Measurements from ENCODE around the gene ATP1A3.

ATP1A3 gene

GRCh38 chr19:42010245-42011126, 16.5 kb upstream of the ATP1A3 start:
- DNase-seq: no peak

GRCh38 chr19:42006569-42006968, 12.5 kb upstream of the ATP1A3 start:
- DNase-seq: no peak

DNA sequence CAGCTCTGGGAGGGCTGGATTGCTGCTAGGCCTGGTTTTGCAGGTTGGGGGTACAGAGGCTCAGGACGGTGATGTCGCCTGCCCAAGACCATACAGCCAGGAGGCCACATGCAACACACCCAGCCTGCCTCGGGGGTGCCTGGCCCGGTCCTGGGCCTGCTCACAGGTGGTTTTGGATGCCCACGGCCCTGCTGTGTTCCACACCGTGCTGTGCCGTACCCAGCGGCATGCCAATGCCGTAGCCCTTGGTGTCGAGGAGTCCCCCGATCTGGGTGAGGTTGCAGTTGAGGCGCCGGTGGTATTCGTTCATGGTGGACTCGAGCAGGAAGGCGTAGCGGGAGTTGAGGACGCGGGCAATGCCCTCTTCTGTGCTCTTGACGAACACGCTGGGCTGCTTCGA, 11.5 kb upstream of the ATP1A3 start:
- no peak for DNase-seq

DNA sequence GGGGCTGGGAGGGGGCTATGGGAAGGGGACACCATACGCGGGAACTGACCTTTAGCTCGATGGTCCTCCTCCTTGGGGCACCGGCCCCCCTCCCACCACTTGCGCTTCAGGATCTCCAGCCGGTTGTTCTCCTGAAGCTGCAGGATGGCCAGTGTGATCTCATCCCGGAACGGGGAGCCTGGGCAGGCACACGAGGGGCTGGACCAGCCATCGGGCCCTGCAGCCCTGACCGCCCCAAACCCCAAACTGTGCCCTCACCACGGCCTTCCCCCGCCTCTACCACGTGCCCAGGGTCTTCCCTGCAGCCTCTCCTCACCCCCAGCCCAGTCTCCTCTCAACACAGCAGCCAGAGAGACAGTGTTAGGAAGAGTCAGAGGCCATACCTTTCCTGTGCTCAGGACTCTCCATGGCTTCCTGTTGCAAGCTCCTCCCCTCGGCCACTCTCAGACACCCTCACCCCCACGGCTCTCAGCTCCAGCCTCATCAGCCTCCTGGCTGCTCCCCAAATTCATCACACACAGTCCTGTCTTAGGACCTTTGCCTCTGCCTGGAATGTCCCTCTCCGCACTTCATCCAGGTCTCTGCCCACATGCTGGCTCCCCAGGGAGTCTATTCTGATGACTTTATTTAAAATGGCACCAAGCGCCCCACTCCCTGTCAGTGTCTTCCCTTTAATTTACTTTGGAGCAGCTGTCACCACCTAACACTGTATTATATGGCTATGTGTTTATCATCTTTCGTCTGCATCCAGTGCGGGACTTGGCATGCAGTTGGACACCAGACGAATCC, 9.7 kb upstream of the ATP1A3 start:
- no peak for DNase-seq

- DNase-seq: no peak
Measured at GRCh38 chr19:41999878-42000208, 5.8 kb upstream of the ATP1A3 start.

- DNase-seq: peak; percentile 66
Measured at GRCh38 chr19:41999071-41999877, 5.2 kb upstream of the ATP1A3 start.

GRCh38 chr19:41998246-41999020, 4.4 kb upstream of the ATP1A3 start:
- peak; percentile 91 for DNase-seq

GRCh38 chr19:41997851-41998229, 3.8 kb upstream of the ATP1A3 start:
- DNase-seq: peak; percentile 99

DNA sequence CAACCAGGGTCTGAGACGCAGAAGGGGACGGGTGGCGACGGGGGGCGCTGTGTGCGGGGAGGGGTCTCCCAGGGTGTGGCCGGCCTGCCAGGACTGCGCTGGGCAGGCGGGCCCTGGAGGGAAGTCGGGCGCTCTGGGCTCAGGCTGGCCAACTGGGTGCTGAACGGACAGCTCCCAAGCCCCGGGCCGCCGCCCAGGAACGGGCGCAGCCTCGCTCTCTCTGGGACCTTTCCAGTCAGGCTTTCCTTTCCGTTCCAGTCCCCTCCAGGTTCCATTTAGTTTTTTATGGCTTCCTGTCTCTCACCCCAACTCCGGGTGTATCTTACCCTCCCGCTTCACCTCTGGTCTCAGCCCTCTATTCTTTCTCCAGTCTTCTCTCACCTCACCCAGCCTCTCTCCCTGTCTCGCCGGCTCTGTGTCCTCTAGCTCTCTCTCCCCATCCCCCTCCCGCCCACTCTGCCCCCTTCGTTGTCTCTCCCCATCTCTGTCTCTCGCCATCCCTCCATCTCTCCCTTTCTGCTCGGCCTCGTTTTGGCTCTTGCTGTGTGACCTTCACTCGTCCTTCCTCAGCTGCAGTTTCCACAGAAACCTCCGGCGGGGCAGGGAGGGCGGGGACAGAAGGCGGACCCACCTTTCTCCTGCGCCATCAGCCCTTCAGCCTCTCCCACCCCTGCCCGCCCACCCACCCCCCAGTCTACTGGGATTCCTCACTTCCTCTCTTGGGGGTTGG, 3.3 kb upstream of the ATP1A3 start:
- DNase-seq: no peak

DNA sequence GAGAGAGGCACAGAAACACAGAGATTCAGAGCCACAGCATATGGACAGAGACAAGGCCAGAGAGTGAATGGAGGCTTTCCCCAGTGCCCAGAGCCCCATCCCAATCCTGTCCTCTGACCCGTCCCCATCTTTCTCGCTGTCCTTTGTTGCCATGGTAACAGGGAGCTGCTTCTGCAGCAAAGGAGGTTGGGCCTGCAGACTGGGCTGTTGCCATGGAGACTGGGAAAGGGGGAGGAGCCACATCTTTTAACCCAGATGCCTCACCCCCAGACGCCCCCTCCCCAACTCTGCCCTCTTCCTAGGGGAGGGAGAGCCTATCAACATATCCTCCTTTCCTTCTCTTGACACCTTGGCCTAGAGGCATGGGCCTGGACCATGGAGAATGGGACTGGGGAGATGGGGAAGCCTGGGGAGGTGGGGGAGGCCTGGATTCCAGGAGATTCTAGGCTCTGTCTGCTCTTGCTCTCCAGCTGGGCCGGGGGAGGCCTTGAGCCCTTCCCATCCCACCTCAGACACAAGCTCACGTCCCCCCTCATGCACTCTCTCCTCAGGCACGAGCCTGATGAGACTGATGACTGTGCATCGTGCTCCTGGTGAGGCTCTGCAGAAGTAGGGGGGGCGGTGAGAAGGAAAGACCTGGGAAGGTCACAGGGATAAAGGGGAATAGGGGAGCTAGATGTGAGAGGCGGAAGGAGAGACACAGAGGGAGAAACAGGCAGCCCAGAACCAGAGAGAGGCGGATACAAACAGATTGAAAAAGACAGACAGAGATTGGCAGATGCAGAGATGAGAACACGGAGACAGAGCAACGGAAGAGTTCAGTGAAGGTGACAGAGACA, 2.1 kb upstream of the ATP1A3 start:
- peak; percentile 69 for DNase-seq

DNA sequence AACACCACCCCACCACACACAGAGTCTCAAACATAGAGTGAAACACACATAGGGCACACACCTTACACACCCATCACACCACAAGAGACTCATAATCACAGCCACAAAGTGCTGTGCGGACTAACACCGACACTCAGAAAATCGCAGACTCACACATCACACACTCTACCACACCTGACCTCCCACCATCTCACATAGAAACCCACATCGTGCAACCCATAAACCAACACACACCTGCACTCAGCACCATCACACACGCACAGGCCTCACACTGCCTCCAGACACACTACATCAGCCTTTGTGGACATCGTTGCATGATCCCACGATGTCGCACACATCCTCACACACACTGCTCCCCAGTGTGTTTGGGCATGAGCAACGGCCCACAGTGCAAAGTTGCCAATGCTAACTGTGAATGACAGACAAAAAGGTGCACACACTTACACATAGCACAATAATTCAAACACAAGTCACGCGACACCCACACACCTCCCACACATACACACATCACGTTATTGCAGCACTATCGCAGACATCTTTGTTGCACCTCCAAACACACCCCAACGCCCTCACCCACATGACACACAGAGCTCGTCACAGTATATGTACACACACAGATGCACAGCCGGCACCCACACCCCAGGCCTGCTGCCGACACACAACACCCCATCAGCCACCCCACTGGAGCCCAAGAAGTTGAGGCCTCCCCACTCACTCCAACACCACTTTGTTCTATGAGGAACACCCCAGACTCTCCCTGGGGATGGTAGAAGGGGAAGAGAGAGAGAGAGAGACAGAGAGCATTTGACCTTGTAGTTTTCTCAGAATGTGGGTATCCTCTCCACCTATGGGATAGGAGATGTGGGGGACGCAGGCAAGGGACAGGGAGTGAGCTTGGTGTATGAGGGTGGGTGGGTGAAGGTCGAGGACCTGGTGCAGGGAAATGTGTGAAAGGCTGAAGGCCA, 1.2 kb upstream of the ATP1A3 start:
- DNase-seq: no peak

DNA sequence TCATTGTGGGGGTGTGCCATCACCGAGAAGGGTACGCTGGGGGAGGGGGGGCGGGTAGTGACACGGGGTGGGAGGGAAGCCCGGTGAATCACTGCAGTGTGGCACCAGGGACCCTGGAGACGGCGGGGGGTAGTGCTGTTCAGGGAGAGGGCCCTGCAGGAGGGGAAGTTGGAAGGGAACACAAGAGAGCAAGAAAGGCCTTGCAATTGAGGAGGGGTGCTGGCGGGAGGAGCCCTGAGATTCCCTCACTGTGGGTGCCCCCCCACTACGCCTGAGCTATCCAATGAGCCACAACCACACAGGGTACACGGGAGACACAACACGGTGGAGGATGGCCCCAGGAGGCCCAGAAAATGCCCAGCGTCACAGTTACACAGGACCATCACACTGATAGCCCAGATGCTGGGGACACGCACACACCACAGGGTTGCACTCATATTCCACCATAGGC, 516 bp upstream of the ATP1A3 start:
- DNase-seq: peak; percentile 76

GRCh38 chr19:41991925-41992569, 2.0 kb downstream of the ATP1A3 start:
- peak; percentile 65 for DNase-seq

DNA sequence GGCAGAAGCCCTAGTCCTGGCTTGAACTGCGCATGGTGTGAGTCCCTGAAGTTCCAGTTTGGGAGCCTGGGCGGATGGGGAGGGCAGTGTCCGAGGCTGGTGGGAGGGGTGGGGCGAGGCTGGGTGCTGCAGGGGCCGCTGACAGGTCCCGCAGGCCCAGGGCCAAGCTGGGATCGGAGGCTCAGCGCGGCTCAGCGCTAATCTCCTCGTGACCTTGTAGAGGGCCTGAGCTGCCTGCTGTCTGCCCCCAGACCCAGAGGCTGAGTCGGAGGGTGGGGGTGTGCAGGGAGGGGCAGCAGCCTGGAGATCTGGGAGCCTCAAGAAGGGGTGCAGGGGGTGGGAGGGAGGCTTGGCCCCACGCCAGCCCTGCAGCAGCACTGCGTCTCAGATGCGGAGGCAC, 3.0 kb downstream of the ATP1A3 start:
- peak; percentile 92 for DNase-seq

- DNase-seq: no peak
Measured at GRCh38 chr19:41990615-41991014, 3.4 kb downstream of the ATP1A3 start.

GRCh38 chr19:41990028-41990427, 4.0 kb downstream of the ATP1A3 start:
- no peak for DNase-seq

GRCh38 chr19:41988947-41989346, 5.1 kb downstream of the ATP1A3 start:
- no peak for DNase-seq

DNA sequence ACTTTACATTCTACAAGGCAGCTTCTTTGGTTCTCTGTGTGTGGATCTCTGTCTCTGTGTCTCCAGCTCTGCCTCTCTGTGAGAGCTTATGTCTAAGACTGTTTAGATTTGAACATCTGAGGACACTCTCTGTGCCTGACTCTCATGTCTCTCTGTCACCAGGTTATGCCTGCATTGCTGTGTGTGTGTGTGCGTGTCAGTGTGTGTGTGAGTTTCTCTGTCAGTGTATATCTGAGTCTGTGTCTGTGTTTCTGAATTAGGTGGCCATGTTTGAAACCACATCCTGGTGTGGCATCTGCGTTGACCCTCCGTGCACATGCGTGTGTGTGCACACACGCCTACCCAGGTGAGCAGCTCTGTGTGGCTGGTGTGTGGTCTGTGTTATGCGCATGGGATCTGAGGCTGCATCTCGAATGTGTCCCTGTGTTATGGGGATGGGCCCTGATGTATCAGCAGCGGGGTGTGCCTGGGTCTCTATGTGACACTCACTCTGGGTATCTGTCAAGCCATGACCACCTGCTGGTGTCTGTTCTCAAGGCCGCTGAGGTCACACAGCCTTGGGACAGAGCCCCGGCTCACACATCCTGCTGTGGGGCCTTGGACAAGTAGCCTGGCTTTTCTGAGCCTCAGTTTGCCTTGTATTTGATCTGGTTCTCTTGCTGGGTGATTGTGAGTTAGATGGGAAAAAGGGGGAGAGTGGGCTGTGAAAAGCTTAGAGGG, 6.7 kb downstream of the ATP1A3 start:
- DNase-seq: no peak
